ENCODE measurements around the gene SFR1.

The SFR1 gene

GRCh38 chr10:104121485-104122224 is at the start of gene SFR1:
SFR1 (plus strand) TSS chr10:104122171; CDS start chr10:104122184, 13 bp downstream.
- H3K4me1 Mint-ChIP-seq: peaks cover 53% of the 10 kb centered on the region
- H3K27ac Mint-ChIP-seq: peak within 1 kb of the TSS; percentile 97
- peak within 1 kb of the TSS; percentile 92 for H3K4me3 Mint-ChIP-seq
- H3K9me3 Mint-ChIP-seq: no peaks in the 10 kb centered on the region
- no peaks in the 10 kb centered on the region for H3K27me3 Mint-ChIP-seq
- H3K36me3 Mint-ChIP-seq: peaks cover 4% of the 10 kb centered on the region

- Mint-ChIP-seq H3K4me1 (no peaks in the 10 kb centered on the region), H3K27me3 (no peaks in the 10 kb centered on the region), H3K27ac (no peak overlapping the region), H3K4me3 (no peak overlapping the region), H3K9me3 (no peaks in the 10 kb centered on the region), H3K36me3 (no peaks in the 10 kb centered on the region)
These were observed 49.2 kb upstream of the SFR1 start for GRCh38 chr10:104072786-104073185.

GRCh38 chr10:104074505-104074904 is 47.5 kb upstream of the SFR1 start:
- no peak overlapping the region for H3K27ac Mint-ChIP-seq
- no peaks in the 10 kb centered on the region for H3K36me3 Mint-ChIP-seq
- no peak overlapping the region for H3K4me3 Mint-ChIP-seq
- H3K4me1 Mint-ChIP-seq: no peaks in the 10 kb centered on the region
- H3K27me3 Mint-ChIP-seq: no peaks in the 10 kb centered on the region
- H3K9me3 Mint-ChIP-seq: no peaks in the 10 kb centered on the region

GRCh38 chr10:104076743-104077160 is 45.2 kb upstream of the SFR1 start:
- no peaks in the 10 kb centered on the region for H3K27me3 Mint-ChIP-seq
- no peak overlapping the region for H3K27ac Mint-ChIP-seq
- H3K4me3 Mint-ChIP-seq: no peak overlapping the region
- H3K36me3 Mint-ChIP-seq: no peaks in the 10 kb centered on the region
- H3K9me3 Mint-ChIP-seq: no peaks in the 10 kb centered on the region
- H3K4me1 Mint-ChIP-seq: no peaks in the 10 kb centered on the region

- H3K36me3 Mint-ChIP-seq: no peaks in the 10 kb centered on the region
- H3K4me3 Mint-ChIP-seq: no peak overlapping the region
- no peaks in the 10 kb centered on the region for H3K9me3 Mint-ChIP-seq
- H3K27me3 Mint-ChIP-seq: no peaks in the 10 kb centered on the region
- H3K27ac Mint-ChIP-seq: no peak overlapping the region
- H3K4me1 Mint-ChIP-seq: no peaks in the 10 kb centered on the region
These were observed 44.7 kb upstream of the SFR1 start for GRCh38 chr10:104077247-104077646.

- H3K4me3 Mint-ChIP-seq: no peak overlapping the region
- no peaks in the 10 kb centered on the region for H3K9me3 Mint-ChIP-seq
- H3K27me3 Mint-ChIP-seq: no peaks in the 10 kb centered on the region
- H3K36me3 Mint-ChIP-seq: no peaks in the 10 kb centered on the region
- H3K27ac Mint-ChIP-seq: no peak overlapping the region
- H3K4me1 Mint-ChIP-seq: no peaks in the 10 kb centered on the region
These were observed 44.3 kb upstream of the SFR1 start for GRCh38 chr10:104077663-104078151.

- Mint-ChIP-seq H3K9me3 (no peaks in the 10 kb centered on the region), H3K36me3 (no peaks in the 10 kb centered on the region), H3K27ac (peak overlapping the region; percentile 24), H3K4me1 (no peaks in the 10 kb centered on the region), H3K4me3 (no peak overlapping the region), H3K27me3 (no peaks in the 10 kb centered on the region)
These were observed 41.2 kb upstream of the SFR1 start for GRCh38 chr10:104080762-104081161.

- no peaks in the 10 kb centered on the region for H3K9me3 Mint-ChIP-seq
- H3K27me3 Mint-ChIP-seq: no peaks in the 10 kb centered on the region
- no peak overlapping the region for H3K4me3 Mint-ChIP-seq
- H3K27ac Mint-ChIP-seq: no peak overlapping the region
- H3K4me1 Mint-ChIP-seq: no peaks in the 10 kb centered on the region
- H3K36me3 Mint-ChIP-seq: no peaks in the 10 kb centered on the region
These were observed 40.0 kb upstream of the SFR1 start for GRCh38 chr10:104081998-104082397.

GRCh38 chr10:104084482-104085142 is 37.4 kb upstream of the SFR1 start:
- Mint-ChIP-seq H3K36me3 (no peaks in the 10 kb centered on the region), H3K9me3 (no peaks in the 10 kb centered on the region), H3K27ac (no peak overlapping the region), H3K27me3 (no peaks in the 10 kb centered on the region), H3K4me3 (no peak overlapping the region), H3K4me1 (peaks cover 4% of the 10 kb centered on the region)

GRCh38 chr10:104085801-104086400 is 36.1 kb upstream of the SFR1 start, which contains the start of gene COL17A1:
COL17A1 (minus strand) TSS chr10:104085880; CDS start chr10:104080673, 5,207 bp downstream.
- Mint-ChIP-seq H3K9me3 (no peaks in the 10 kb centered on the region), H3K36me3 (no peaks in the 10 kb centered on the region), H3K4me1 (peaks cover 8% of the 10 kb centered on the region), H3K4me3 (no peak within 1 kb of the TSS), H3K27ac (peak within 1 kb of the TSS; percentile 46), H3K27me3 (no peaks in the 10 kb centered on the region)

GRCh38 chr10:104088239-104088638 is 33.7 kb upstream of the SFR1 start:
- H3K27ac Mint-ChIP-seq: no peak overlapping the region
- H3K4me3 Mint-ChIP-seq: no peak overlapping the region
- H3K4me1 Mint-ChIP-seq: peaks cover 10% of the 10 kb centered on the region
- H3K27me3 Mint-ChIP-seq: no peaks in the 10 kb centered on the region
- H3K9me3 Mint-ChIP-seq: no peaks in the 10 kb centered on the region
- no peaks in the 10 kb centered on the region for H3K36me3 Mint-ChIP-seq

- H3K36me3 Mint-ChIP-seq: peaks cover 5% of the 10 kb centered on the region
- H3K9me3 Mint-ChIP-seq: no peaks in the 10 kb centered on the region
- no peak overlapping the region for H3K4me3 Mint-ChIP-seq
- peak overlapping the region; percentile 10 for H3K27ac Mint-ChIP-seq
- H3K4me1 Mint-ChIP-seq: peaks cover 20% of the 10 kb centered on the region
- no peaks in the 10 kb centered on the region for H3K27me3 Mint-ChIP-seq
These were observed 32.4 kb upstream of the SFR1 start for GRCh38 chr10:104089621-104090020.

GRCh38 chr10:104090611-104091010 is 31.4 kb upstream of the SFR1 start:
- Mint-ChIP-seq H3K36me3 (peaks cover 5% of the 10 kb centered on the region), H3K4me3 (no peak overlapping the region), H3K9me3 (no peaks in the 10 kb centered on the region), H3K27me3 (no peaks in the 10 kb centered on the region), H3K27ac (no peak overlapping the region), H3K4me1 (peaks cover 22% of the 10 kb centered on the region)

GRCh38 chr10:104092749-104093148 is 29.2 kb upstream of the SFR1 start:
- H3K36me3 Mint-ChIP-seq: peaks cover 5% of the 10 kb centered on the region
- no peaks in the 10 kb centered on the region for H3K9me3 Mint-ChIP-seq
- H3K4me3 Mint-ChIP-seq: no peak overlapping the region
- no peak overlapping the region for H3K27ac Mint-ChIP-seq
- no peaks in the 10 kb centered on the region for H3K27me3 Mint-ChIP-seq
- H3K4me1 Mint-ChIP-seq: peaks cover 22% of the 10 kb centered on the region

GRCh38 chr10:104096692-104097091 is 25.3 kb upstream of the SFR1 start:
- no peak overlapping the region for H3K4me3 Mint-ChIP-seq
- H3K36me3 Mint-ChIP-seq: peaks cover 5% of the 10 kb centered on the region
- no peaks in the 10 kb centered on the region for H3K27me3 Mint-ChIP-seq
- no peaks in the 10 kb centered on the region for H3K9me3 Mint-ChIP-seq
- H3K4me1 Mint-ChIP-seq: peaks cover 15% of the 10 kb centered on the region
- H3K27ac Mint-ChIP-seq: no peak overlapping the region

- Mint-ChIP-seq H3K4me1 (peaks cover 10% of the 10 kb centered on the region), H3K27ac (no peak overlapping the region), H3K9me3 (no peaks in the 10 kb centered on the region), H3K4me3 (no peak overlapping the region), H3K36me3 (peaks cover 4% of the 10 kb centered on the region), H3K27me3 (no peaks in the 10 kb centered on the region)
These were observed 23.5 kb upstream of the SFR1 start for GRCh38 chr10:104098358-104098925.

Measured in activated naive CD4-positive, alpha-beta T cell treated with anti-CD3 and anti-CD28 coated beads, Interleukin-2, amount 50 U/mL, for 24 hours (primary cell).